Mucosa of rectum (tissue), 2 donors: ENCODE measurements around the gene BABAM2.
"Not testable (repeated sequence)": the region's sequence is repeated elsewhere in the genome, so short reads cannot be mapped to it uniquely, and the experiment has no call there.

Source experiments
- H3K27ac ChIP-seq, 2 donors: one replicate each; pipeline ENCODE4 v1.7.0; 2013; ENCODE audit warnings: inconsistent platforms in 2 of 2, low read depth in 2 of 2, low read length in 2 of 2
- H3K27me3 ChIP-seq, 2 donors: one replicate each; pipeline ENCODE4 v1.7.0; 2013; ENCODE audit warnings: low read length in 2 of 2; ENCODE audit not compliant: control insufficient read depth in 2 of 2, insufficient read depth in 2 of 2
- H3K36me3 ChIP-seq, 2 donors: one replicate each; pipeline ENCODE4 v1.7.0; 2013; ENCODE audit warnings: low read length in 2 of 2; ENCODE audit not compliant: control insufficient read depth in 2 of 2, insufficient read depth in 2 of 2
- H3K4me1 ChIP-seq, 2 donors: one replicate each; pipeline ENCODE4 v1.7.0; 2013; ENCODE audit warnings: low read length in 2 of 2, mild to moderate bottlenecking in 1 of 2; ENCODE audit not compliant: control insufficient read depth in 2 of 2, insufficient read depth in 2 of 2
- H3K4me3 ChIP-seq, 2 donors: one replicate each; pipeline ENCODE4 v1.7.0; 2013; ENCODE audit warnings: low read length in 2 of 2
- H3K9ac ChIP-seq, 2 donors: one replicate each; pipeline ENCODE4 v1.7.0; 2013; ENCODE audit warnings: low read length in 2 of 2, low read depth in 1 of 2, mild to moderate bottlenecking in 1 of 2
- H3K9me3 ChIP-seq, 2 donors: one replicate each; pipeline ENCODE4 v1.7.0; 2013; ENCODE audit warnings: low read length in 2 of 2; ENCODE audit not compliant: control insufficient read depth in 2 of 2
- donor health status: healthy.
- donor health status: Normal muscosa, but diverticular disease.

The BABAM2 gene

DNA sequence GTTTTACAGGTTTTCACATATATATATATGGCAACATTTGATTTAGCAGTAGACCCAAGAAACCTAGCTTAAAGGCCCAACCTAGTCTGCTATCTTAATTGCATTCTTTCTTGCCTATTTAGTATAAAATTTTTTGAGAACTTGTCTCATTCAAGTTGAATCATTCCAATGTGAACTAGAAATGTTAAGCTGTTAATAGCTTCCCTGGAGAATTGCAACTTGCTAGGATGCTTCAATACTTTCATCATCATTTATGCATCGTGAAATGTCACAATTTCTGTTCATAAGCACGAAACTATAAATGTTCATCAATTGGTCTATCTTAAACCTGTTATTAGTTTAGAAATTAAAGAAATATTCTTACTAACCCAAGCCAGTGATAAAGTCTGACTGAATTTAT lies 217.6 kb downstream of the BABAM2 start:
- Histone ChIP-seq H3K4me3 (no peak overlapping the region), H3K9me3 (no peaks in the 10 kb centered on the region), H3K27me3 (no peaks in the 10 kb centered on the region), H3K27ac (no peak overlapping the region), H3K4me1 (no peaks in the 10 kb centered on the region), H3K36me3 (no peaks in the 10 kb centered on the region), H3K9ac (no peak overlapping the region)

DNA sequence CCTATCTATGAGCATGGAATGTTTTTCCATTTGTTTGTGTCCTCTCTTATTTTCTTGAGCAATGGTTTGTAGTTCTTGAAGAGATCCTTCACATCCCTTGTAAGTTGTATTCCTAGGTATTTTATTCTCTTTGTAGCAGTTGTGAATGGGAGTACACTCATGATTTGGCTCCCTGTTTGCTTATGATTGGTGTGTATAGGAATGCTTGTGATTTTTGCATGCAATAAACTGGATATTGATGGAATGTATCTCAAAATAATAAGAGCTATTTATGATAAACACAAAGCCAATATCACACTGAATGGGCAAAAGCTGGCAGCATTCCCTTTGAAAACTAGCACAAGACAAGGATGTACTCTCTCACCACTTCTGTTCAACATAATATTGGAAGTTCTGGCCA lies 223.2 kb downstream of the BABAM2 start:
- H3K36me3 ChIP-seq, H3K4me3 ChIP-seq, H3K9me3 ChIP-seq, H3K9ac ChIP-seq, H3K4me1 ChIP-seq, H3K27ac ChIP-seq, H3K27me3 ChIP-seq: not testable (repeated sequence)

DNA sequence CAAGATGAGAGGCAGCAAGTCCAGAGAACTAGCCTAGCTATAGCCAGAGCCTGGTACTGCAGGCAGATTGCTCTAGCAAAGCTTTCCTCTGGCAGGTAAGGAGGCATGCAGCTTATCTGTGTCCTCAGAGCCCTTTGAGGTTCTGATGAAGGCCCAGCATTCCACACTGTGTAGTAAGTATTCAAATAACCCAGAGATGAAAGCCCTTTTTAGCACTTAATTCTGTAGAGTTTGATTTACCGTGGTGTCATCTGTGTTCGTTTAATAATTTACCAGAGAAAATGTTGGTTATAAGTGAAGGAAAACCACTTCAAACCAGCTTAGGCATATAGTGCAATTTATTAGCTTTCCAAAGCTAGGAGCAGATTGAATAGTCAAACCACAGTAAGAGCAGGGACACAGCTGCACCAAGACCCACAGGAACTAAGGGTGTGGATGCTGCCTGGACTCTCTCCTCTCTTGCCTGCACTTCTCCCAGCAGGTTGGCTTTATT lies 226.6 kb downstream of the BABAM2 start:
- H3K4me1 ChIP-seq: peaks cover 3 to 7% of the 10 kb centered on the region in 2 donors
- no peaks in the 10 kb centered on the region for H3K27me3 ChIP-seq
- no peak overlapping the region for H3K9ac ChIP-seq
- H3K36me3 ChIP-seq: no peaks in the 10 kb centered on the region
- H3K4me3 ChIP-seq: no peak overlapping the region
- no peak overlapping the region for H3K27ac ChIP-seq
- H3K9me3 ChIP-seq: no peaks in the 10 kb centered on the region

DNA sequence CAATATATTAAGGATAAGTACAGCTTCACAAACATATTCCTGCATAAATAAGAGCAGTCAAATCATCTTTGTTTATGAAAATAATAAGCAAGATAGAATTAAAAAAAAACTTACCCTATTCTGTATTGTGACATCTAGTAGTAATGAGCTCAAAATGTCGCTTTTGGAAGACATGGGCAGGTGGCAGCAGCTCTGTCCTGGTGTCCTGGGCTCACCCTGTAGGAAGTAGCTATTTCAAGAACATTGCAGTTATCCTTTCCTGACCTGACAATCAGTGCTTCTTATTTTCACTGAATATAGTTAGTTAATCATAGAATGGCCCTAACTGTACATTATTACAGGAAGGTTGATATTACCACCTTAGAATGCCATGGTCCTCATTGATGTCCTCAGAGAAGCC lies 229.1 kb downstream of the BABAM2 start:
- Histone ChIP-seq H3K9me3 (no peaks in the 10 kb centered on the region), H3K9ac (no peak overlapping the region), H3K27me3 (no peaks in the 10 kb centered on the region), H3K27ac (no peak overlapping the region), H3K4me3 (no peak overlapping the region), H3K4me1 (peaks cover 3 to 7% of the 10 kb centered on the region in 2 donors), H3K36me3 (no peaks in the 10 kb centered on the region)

DNA sequence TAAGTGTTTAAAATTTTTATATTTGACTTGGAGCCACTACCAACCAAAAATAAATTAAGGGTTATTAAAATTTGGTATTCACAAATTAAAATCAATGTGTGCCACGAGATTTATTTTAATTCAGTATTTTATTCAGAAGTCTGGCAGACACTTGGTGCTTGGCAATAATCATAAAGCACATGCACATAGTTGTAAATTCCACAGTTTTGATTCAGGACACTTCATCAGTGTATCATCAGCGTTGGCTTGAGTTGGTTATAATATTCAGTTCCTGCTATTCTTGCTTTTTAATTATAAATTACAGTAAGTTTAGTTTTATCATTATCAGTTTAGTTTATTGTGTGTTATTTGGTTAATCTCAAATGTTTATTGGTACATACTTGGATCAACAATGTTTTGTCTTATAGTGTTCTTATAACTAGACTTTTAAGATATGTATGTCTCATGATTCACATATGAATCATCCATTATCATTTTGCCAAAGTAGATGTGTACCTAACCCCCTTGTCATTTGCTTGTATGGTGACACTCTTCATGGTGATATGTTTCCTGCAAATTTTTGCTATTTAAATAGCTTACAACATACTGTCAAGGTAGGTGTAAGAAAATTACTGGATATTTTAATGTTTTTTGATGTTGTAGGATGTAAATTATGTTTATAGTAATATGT lies 237.9 kb downstream of the BABAM2 start:
- Histone ChIP-seq H3K27ac (no peak overlapping the region), H3K27me3 (no peaks in the 10 kb centered on the region), H3K4me1 (no peaks in the 10 kb centered on the region), H3K4me3 (no peak overlapping the region), H3K9ac (no peak overlapping the region), H3K9me3 (no peaks in the 10 kb centered on the region), H3K36me3 (no peaks in the 10 kb centered on the region)

DNA sequence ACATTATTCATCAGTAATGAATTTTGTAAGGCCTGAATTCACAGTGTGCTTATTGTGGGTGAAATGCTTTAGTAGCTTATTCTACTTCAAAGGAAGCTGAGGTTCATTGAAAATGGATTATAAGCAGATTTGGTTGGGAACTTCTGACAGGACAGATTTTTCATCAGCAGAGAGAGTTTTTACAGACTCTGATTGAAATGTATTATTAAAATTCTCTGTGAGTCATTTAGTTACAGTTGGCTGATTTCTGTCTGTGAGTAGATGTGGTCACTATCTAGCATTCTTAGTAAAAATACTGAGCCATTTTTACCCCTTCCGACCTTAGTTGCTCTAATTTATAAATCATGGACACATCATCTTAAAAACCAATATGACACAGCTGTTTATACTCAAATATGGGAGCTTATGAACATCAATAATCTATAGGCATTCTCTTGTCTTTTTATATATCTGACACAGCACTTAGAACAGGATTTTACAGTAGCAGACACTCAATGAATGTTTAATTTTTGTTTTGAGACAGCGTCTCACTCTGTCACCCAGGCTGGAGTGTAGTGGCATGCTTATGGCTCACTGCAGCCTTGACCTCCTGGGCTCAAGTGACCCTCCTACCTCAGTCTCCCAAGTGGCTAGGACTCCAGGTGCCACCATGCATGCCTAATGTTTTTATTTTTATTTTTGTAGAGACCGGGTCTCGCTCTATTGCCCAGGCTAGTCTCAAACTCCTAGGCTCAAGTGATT lies 239.6 kb downstream of the BABAM2 start:
- Histone ChIP-seq H3K9ac (no peak overlapping the region), H3K27ac (no peak overlapping the region), H3K4me1 (peaks cover 9 to 13% of the 10 kb centered on the region in 2 donors), H3K36me3 (no peaks in the 10 kb centered on the region), H3K9me3 (no peaks in the 10 kb centered on the region), H3K27me3 (no peaks in the 10 kb centered on the region), H3K4me3 (no peak overlapping the region)

DNA sequence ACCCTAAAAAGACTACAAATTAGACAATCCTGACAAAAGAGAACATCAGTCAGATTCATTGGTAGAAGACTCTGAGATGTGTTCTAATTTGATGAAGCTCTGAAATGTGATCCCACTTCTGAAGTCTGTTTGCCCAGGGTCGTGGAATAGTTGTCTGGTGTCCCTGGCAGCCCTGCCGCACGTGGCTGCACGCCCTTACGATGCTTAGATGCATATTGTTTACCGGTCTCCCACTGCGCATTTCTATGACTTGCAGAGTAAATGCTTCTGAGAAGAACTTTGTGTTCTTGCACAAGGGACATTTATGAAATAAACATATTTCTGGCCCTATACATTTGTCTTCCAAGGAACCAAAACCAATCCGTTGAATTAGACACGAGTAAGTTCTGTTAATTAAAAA lies 243.2 kb downstream of the BABAM2 start:
- peaks cover 9 to 21% of the 10 kb centered on the region in 2 donors for H3K4me1 ChIP-seq
- H3K27me3 ChIP-seq: no peaks in the 10 kb centered on the region
- H3K36me3 ChIP-seq: no peaks in the 10 kb centered on the region
- no peak overlapping the region for H3K4me3 ChIP-seq
- H3K9me3 ChIP-seq: no peaks in the 10 kb centered on the region
- no peak overlapping the region for H3K9ac ChIP-seq
- H3K27ac ChIP-seq: peak overlapping the region; percentile 77 to 84

DNA sequence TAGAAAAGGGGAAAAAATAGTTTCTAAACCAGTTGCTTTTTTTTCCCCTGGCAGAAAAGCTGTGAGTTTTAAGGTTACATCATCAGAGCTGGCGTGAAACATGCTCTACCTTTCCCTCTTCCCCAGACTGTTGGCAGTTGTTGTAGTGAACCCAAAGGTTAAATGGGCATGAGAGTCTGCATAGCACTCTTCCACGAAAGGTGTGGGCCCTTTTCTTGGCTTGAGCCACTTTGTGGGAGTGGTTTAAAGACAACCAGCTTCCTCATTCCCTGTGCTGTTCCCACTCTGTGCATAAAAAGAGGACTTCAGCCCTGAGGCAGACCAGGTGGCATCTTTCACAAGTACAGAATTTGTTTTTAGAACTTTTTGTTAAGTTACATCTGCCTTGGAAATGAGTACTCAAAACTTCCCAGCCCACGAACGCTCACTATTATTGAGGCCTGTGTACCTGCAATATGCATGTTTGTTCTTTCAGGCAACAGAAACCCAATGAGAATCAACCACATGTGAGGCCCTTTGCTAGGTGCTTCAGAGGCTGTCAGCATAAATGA lies 243.8 kb downstream of the BABAM2 start:
- Histone ChIP-seq H3K36me3 (no peaks in the 10 kb centered on the region), H3K9me3 (no peaks in the 10 kb centered on the region), H3K27ac (peak overlapping the region; percentile 77 to 84), H3K9ac (peak overlapping the region in 1 of 2 donors; percentile 24), H3K4me1 (peaks cover 9 to 21% of the 10 kb centered on the region in 2 donors), H3K27me3 (no peaks in the 10 kb centered on the region), H3K4me3 (peak overlapping the region in 1 of 2 donors; percentile 13)

DNA sequence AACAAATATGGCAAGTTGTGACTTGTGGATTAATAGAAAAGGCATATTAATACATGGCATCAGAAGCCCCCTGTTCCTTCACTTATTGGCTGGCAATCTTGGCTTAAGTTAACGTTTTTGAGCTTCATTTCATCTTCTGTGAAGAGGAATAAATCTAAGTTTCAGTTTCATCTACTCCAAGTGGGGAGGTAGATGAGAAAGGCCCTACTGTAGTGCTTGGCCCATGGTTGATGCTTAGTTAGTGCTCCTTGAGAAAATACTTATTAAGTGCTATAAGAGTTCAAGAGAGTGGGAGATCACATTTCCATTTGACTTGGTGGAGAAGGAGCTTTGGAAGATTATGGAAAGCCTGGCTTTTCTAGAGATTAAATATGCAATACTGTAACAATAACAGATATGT lies 244.3 kb downstream of the BABAM2 start:
- Histone ChIP-seq H3K4me3 (peak overlapping the region in 1 of 2 donors; percentile 13), H3K9me3 (no peaks in the 10 kb centered on the region), H3K27me3 (no peaks in the 10 kb centered on the region), H3K4me1 (peaks cover 9 to 21% of the 10 kb centered on the region in 2 donors), H3K36me3 (no peaks in the 10 kb centered on the region), H3K9ac (peak overlapping the region in 1 of 2 donors; percentile 24), H3K27ac (peak overlapping the region; percentile 77 to 84)

DNA sequence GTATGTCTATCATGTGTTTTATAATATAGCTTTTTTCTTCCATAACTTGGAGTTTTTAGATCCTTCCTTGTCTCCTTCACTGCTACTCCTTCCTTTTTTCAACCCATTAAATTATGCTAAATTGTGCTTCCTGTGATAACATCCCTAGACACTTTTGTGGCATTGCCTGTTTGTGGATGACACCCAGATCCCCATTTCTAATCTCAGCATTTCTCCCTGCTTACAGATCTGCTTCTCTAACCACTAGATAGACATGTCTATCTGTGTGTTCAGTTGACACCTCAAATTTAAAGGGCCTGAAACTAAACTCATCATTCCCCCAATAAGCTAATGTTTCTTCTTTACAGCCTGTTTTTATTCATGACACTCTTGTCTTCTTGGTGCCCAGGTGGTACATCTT lies 244.8 kb downstream of the BABAM2 start:
- Histone ChIP-seq H3K27ac (peak overlapping the region in 1 of 2 donors; percentile 77), H3K9me3 (no peaks in the 10 kb centered on the region), H3K4me1 (peaks cover 9 to 21% of the 10 kb centered on the region in 2 donors), H3K4me3 (no peak overlapping the region), H3K36me3 (no peaks in the 10 kb centered on the region), H3K27me3 (no peaks in the 10 kb centered on the region), H3K9ac (no peak overlapping the region)
